ENCODE data around the gene RHO. TPM values are rescaled to one million over a fixed set of nuclear protein-coding genes. Genes with fewer than 3 reads are reported as not detected.

RHO gene
- total RNA-seq, 1 experiment from 2014 or later, result not detected

- no peaks in the 10 kb centered on the region for H3K36me3 ChIP-seq (ENCODE audit: control insufficient read depth in 1 of 2, insufficient read depth in 2 of 2, low read length in 2 of 2)
- H3K4me2 ChIP-seq (ENCODE audit: low read length), result no peak overlapping the region
- peaks cover 9 to 25% of the 10 kb centered on the region in 2 experiments for H3K4me1 ChIP-seq (ENCODE audit: control insufficient read depth in 1 of 2, insufficient read depth in 2 of 2, low read length in 2 of 2)
- intact Hi-C loops (cut with micrococcal nuclease), result loop anchor here (5.0 kb wide), 1 partner anchor 116 kb away; the partner anchor contains the start of gene PLXND1
- no peak overlapping the region for H2AFZ ChIP-seq (ENCODE audit: low read depth, low read length, poor library complexity, severe bottlenecking)
- POLR2A ChIA-PET, result no interaction called here
- no peak for DNase-seq (ENCODE audit: low read depth, low spot score)
- no peak for TF ChIP-seq CEBPB (IDR thresholded peaks at IDR 0.05; ENCODE audit: low read depth)
- no peak for TF ChIP-seq SRF (IDR thresholded peaks at IDR 0.05; ENCODE audit: low read depth)
- TF ChIP-seq, protein P1, sequence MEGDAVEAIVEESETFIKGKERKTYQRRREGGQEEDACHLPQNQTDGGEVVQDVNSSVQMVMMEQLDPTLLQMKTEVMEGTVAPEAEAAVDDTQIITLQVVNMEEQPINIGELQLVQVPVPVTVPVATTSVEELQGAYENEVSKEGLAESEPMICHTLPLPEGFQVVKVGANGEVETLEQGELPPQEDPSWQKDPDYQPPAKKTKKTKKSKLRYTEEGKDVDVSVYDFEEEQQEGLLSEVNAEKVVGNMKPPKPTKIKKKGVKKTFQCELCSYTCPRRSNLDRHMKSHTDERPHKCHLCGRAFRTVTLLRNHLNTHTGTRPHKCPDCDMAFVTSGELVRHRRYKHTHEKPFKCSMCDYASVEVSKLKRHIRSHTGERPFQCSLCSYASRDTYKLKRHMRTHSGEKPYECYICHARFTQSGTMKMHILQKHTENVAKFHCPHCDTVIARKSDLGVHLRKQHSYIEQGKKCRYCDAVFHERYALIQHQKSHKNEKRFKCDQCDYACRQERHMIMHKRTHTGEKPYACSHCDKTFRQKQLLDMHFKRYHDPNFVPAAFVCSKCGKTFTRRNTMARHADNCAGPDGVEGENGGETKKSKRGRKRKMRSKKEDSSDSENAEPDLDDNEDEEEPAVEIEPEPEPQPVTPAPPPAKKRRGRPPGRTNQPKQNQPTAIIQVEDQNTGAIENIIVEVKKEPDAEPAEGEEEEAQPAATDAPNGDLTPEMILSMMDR (IDR thresholded peaks at IDR 0.05 in 2 of 3, conservative IDR thresholded peaks at IDR 0.05 in 1 of 3; ENCODE audit: borderline replicate concordance in 1 of 3, insufficient read depth in 1 of 3, low read depth in 2 of 3, low read length in 2 of 3), result no peak
- TF ChIP-seq EGR1 (IDR thresholded peaks at IDR 0.05; ENCODE audit: low read depth), result no peak
- TF ChIP-seq YY1 (IDR thresholded peaks at IDR 0.05; ENCODE audit: extremely low read depth, insufficient replicate concordance, low read depth, low read length), result no peak
- no peak for TF ChIP-seq ELF1 (IDR thresholded peaks at IDR 0.05; ENCODE audit: borderline replicate concordance, low read depth)
- TF ChIP-seq EZH2 (IDR thresholded peaks at IDR 0.05), result no peak
- TF ChIP-seq RAD21 (IDR thresholded peaks at IDR 0.05; ENCODE audit: low read depth), result no peak
- TF ChIP-seq, protein P2, sequence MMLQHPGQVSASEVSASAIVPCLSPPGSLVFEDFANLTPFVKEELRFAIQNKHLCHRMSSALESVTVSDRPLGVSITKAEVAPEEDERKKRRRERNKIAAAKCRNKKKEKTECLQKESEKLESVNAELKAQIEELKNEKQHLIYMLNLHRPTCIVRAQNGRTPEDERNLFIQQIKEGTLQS (IDR thresholded peaks at IDR 0.05), result no peak
- TF ChIP-seq SIN3A (IDR thresholded peaks at IDR 0.05; ENCODE audit: low read depth), result no peak
- TF ChIP-seq REST (IDR thresholded peaks at IDR 0.05; ENCODE audit: low read depth), result no peak
- no peak for TF ChIP-seq POLR2AphosphoS5 (IDR thresholded peaks at IDR 0.05; ENCODE audit: low read depth, low read length)
- TF ChIP-seq CBX3 (IDR thresholded peaks at IDR 0.05; ENCODE audit: low read depth), result no peak
- no peak for TF ChIP-seq MAX (IDR thresholded peaks at IDR 0.05)
- no peak for TF ChIP-seq JUND (IDR thresholded peaks at IDR 0.05)
- no peak for TF ChIP-seq ZNF274 (IDR thresholded peaks at IDR 0.05; ENCODE audit: low read depth, low read length)
- no peak for TF ChIP-seq POLR2A (IDR thresholded peaks at IDR 0.05; ENCODE audit: borderline replicate concordance, extremely low read depth, insufficient read depth, insufficient read length)
- no peak for TF ChIP-seq SP1 (IDR thresholded peaks at IDR 0.05; ENCODE audit: low read depth)
- H3K4me3 ChIP-seq (replicated peaks in 1 of 2; ENCODE audit: low read depth in 1 of 2, low read length in 2 of 2), result no peak overlapping the region
- RAD21 ChIA-PET (ENCODE audit: low non-redundant PET in 1 of 2, low total read pairs in 2 of 2, uncharacterized antibody in 2 of 2, unreplicated experiment in 2 of 2), result no interaction called here
- CTCF ChIA-PET, result interaction anchor here (1.7 kb wide), 1 partner anchor 135 kb away, joined by 4 read pairs; no protein-coding TSS in a partner anchor
- no peaks in the 10 kb centered on the region for H3K27me3 ChIP-seq (ENCODE audit: insufficient read depth, low read length)
- H3K9ac ChIP-seq (ENCODE audit: low read length), result no peak overlapping the region
- no peak for ATAC-seq
- BruUV-seq (replicated peaks), result no TSS peak
- H3K27ac ChIP-seq (ENCODE audit: low read depth, low read length), result no peak overlapping the region
- no peaks in the 10 kb centered on the region for H3K79me2 ChIP-seq (ENCODE audit: insufficient read depth, low read length)
- no peaks in the 10 kb centered on the region for H3K9me3 ChIP-seq (ENCODE audit: control insufficient read depth in 1 of 2, insufficient read depth in 1 of 2, low read depth in 1 of 2, low read length in 2 of 2)
- no peaks in the 10 kb centered on the region for H4K20me1 ChIP-seq (ENCODE audit: insufficient read depth)
- H3K9me2 ChIP-seq (ENCODE audit: insufficient read depth), result no peaks in the 10 kb centered on the region
These were observed 36.6 kb upstream of the RHO start for GRCh38 chr3:129491794-129492193.

All from HCT116 (cell line).